ENCODE results near the gene SMR3B.

Gene SMR3B

DNA sequence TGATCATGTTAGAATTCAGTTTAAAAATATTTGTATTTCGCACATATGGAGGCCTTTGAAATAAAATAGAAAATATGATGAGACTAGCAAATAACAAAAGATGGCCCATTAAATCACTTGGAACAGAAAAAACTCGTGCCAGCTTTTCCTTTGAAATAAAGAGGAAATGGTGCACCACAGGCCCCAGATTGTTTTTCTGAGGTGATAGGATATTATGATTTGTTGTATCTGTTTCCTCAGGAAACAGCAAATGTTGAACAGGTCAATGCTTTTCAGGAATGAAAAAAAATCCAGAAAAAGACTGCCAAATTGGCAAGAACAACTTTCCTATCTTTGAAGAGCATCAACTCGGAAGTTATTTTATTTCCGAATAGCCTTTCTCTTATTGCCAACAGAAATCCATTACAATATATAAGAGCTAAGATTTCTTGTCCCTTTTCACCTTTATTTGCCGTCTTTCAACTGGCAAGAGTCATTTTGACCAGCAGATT is at the start of gene SMR3B:
SMR3B (plus strand) TSS at position 441 of the 491 bp plus-strand sequence. CDS start 1,380 bp downstream, outside the sequence.
- DNase-seq = no peak

DNA sequence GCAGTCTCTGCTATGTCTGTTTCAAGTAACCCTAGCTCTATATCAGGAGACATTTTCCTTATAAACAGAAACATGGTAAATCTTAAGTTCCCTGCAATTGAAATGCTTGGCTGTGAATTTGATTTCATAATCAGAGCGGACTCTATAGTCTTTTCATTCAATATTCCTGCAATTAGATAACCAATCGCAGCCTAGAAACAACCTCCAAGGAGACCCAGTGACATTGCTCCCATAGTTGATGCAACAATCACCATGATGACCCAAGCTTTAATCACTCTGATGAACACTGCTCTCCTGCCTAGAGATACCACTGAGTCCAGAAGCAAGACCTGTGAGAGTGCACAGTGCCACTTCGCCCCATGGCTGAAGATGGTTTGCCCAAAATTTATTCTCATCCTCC is 48.2 kb upstream of the SMR3B start, which contains the start of gene CABS1:
CABS1 (plus strand) TSS at position 301 of the 400 bp plus-strand sequence; CDS start at position 360, 59 bp downstream.
- DNase-seq = no peak

DNA sequence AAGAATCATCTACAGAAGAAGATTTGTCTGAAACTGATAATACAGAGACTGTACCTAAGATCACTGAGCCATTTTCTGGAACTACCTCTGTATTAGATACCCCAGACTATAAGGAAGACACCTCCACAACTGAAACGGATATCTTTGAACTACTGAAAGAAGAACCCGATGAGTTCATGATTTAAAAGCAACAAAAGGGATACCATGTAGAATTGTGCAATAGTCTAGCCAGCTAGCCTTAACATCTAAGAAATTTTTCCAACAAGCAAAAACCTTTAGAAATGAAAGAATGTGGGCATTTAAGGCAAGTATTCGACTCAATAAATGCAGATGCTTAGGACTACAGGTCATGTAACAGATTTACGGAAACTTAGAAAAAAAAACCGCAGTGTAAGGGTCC is 46.9 kb upstream of the SMR3B start:
- no peak for DNase-seq

DNA sequence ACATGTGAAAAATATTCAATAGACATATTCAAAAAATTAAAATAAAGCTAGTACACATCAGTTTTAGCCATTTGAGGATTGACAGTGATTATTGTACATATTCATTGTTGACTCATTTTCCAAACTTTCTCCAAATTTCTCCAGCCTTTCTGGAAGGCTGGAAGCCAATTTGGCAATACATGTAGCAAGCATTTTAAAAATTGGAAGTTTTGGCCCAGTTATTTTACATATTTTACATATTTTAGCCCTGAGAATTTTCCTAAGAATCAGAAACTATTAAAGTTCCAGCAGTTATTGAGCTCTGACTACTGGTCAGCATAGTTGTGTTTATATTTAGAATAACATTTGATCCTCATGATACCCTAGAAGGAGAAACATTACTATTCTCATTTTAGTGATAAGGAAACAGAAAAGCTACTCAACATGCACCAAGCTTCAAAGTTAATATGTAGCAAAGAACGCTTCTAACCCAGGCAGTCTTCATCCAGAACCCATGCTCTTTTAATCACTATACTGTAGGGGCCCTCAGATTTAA is 45.0 kb upstream of the SMR3B start:
- no peak for DNase-seq

DNA sequence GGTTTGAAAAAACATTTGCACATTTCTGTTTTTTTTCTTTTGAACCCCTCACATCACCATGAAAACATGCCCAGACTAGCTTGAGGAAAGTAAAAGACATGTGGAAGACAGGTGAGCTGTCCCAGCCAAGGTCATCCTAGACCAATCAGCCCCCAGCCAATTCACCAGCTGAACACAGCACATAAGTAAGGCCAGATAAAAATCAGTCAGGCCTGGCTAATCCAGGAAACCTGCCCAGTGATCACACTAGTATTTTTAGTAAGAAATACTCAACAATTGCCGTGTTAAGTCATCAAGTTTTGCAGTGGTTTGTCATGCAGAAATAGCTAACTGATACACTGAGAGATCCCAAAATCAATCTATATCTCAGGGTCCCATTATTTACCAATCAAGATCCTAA is 26.7 kb upstream of the SMR3B start:
- DNase-seq = no peak

DNA sequence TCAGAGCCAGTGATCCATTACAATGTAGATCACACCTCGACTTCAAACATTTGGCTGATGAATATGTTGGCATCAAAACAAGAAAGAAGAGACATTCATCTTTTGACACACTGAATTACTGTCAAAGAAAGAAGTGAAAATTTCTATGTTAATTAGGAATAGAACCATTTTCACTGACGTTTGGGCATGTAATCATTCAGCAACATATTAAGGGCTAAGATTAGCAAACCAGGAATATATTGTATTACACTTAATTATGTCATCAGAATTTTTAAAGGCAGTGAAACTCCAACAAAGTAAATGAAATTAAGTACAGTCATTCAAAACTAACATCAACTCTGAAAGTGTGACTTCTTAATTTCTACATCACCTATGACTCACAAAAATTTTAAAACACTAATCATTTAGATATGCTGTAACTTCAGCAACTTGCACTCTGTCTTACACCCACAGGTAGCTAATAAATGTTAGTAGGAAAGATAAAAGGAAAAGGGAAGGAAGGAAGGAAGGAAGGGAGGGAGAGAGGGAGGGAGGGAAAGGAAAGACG is 23.7 kb upstream of the SMR3B start:
- no peak for DNase-seq

DNA sequence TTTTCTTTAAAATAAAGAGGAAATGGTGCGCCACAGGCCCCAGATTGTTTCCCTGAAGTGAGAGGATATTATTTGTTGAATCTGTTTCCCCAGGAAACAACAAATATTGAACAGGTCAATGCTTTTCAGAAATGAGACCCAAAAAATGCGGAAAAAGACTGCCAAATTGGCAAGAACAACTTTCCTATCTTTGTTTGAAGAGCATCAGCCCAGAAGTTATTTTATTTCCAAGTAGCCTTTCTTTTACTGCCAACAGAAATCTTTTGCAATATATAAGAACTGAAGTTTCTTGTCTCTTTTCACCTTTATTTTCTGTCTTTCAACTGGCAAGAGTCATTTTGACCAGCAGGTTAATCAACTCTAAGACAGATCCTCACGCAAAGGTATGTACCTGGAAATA is 22.5 kb upstream of the SMR3B start, which contains the start of gene SMR3A:
SMR3A (plus strand) TSS at position 301 of the 400 bp plus-strand sequence. CDS start 1,356 bp downstream, outside the sequence.
- DNase-seq = no peak

DNA sequence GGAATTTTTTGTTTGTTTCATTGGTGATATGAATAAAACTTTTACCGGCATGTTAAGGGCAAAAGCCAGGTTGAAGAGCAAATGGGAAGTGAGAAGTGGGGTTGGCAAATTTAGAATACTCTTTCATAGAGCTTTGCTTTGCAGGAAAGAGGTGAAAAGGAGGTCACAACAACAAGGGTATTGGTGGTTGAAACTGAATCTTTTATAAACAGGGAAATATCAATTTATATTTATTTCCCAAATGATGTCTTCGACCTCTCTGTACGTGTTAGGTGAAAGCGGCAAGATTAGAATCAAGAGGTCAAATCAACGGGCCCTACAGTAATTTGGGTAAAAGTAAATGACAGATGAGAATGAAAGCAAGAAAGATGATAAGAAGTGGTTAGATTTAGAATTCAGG is 18.9 kb upstream of the SMR3B start:
- DNase-seq = no peak

DNA sequence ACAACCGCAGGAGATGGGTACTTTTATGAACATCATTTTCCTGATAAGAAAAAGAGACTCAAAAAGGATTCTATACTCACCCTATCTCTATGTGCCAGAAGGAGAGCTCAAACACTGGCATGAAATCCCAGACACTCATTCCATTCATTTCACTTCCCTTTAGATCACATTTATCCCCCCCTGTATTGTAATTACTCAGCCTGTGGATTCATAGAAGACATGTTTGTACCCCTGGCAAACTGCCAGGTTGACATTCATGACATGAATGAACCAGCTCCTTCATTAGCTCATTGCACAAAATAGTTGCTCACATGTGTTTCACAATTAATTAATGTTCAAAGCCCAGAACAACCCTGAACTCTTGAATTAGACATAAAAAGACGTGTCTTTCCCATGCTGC is 17.5 kb upstream of the SMR3B start:
- DNase-seq = no peak

DNA sequence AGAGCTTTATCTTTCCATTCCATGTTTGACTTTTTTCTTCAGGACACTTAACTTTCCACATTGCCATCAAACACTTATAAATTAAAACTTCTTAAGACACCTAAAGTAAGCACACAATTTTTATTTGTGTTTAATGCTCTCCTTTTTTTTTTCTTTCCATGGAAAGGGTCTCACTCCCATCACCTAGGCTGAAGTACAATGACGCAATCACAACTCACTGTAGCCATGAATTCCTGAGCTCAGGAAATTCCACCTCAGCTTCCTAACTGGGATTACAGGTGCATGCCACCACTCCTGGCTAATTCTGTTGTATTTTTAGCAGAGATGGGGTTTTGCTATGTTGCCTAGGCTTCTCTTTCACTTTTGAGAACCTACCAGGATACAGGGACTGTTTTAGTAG is 15.1 kb upstream of the SMR3B start:
- no peak for DNase-seq

DNA sequence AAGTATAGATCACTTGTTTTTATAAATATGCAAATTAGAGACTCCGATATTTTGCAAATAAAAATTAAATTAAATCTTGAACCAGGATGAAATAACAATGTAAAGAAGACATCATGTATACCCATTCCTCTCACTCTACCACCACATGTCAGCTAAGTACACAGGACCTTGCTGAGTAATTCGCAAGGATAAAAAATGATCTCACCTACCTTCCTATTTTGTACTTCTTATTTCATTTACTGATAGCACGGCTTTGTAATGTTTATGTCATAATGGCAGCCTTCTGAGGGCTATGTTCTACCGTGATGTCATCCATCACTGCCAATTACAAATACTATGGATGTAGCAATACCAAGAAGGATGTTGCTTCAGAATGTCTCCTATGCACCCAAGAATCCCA is 10.9 kb upstream of the SMR3B start:
- no peak for DNase-seq

DNA sequence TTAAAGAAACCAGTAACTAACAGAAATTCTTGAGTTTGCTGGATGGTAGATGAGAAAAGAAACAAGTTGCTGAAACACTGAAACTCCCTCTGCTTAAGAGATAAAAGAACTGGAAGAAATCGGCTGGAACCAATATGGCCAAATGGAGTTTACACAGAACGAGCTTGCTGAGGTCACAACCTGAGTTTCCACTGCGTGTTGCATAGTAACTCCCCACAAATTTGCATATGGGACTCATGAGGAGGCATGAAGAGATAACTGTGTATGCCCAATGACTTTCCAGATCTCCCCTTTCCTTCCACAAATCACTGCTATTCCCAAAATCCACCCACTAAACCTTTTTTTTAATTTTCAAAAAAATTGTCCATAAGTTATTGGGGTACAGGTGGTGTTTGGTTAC is 10.2 kb upstream of the SMR3B start:
- DNase-seq = no peak

DNA sequence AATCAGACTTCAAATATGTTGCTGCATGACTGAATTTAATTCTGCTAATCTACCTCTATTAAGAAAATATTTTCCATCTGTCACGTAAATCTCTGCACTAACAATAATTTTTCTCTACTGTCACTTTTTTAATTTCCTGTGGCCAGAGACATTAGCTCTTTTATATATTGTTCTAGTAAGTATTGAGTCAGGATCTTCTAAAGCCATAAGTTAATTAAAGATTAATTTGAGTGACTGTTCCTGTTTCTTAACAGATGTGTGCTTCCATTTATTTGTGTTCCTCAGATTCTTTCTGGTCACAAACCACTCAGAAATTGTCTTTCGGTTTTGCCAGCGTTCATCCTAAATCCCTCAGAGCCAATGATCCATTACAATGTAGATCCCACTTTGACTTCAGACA is 2.4 kb upstream of the SMR3B start:
- no peak for DNase-seq

DNA sequence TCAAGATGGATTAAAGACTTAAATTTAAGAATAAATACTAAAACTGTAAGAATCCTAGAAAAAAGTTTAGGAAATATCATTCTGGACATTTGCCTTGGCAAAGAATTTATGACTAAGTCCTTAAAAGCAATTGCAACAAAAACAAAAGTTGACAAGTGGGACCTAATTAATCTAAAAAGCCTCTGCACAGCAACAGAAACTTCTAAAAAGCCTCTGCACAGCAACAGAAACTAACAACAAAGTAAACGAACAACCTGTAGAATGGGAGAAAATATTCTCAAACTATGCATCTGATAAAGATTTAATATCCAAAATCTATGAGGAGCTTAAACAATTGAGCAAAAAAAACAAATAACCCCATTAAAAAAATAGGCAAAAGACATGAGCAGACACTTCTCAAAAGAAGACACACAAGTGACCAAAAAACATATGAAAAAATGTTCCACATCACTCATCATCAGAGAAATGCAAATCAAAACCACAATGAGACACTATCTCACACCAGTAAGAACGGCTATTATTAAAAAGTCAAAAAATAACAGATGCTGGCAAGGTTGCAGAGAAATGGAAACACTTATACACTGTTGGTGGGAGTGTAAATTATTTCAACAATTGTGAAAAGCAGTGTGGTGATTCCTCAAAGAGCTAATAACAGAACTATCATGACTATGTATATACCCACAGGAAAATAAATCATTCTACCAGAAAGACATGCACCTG is 9.3 kb downstream of the SMR3B start:
- DNase-seq = no peak

DNA sequence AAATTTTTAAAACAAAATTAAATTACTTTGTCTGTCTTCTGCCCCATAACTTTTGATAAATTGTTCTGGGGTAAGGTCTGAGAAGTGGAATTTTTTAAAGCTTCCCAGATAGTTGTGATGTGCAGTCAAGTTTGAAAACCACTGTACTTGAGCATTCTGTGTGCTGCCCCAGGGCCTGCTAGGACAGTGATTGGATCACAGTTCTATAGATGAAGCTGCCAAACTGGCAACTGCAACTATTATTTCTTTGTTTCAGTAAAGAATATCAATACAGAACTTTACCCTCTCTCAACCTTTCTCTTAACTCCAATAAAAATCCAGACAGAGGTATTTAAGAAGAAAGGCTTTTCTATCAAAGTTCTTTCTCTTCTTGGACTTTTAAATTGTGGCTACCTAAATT is 14.6 kb downstream of the SMR3B start, which contains the start of gene OPRPN:
OPRPN (plus strand) TSS at position 361 of the 400 bp plus-strand sequence. CDS start 1,346 bp downstream, outside the sequence.
- no peak for DNase-seq

DNA sequence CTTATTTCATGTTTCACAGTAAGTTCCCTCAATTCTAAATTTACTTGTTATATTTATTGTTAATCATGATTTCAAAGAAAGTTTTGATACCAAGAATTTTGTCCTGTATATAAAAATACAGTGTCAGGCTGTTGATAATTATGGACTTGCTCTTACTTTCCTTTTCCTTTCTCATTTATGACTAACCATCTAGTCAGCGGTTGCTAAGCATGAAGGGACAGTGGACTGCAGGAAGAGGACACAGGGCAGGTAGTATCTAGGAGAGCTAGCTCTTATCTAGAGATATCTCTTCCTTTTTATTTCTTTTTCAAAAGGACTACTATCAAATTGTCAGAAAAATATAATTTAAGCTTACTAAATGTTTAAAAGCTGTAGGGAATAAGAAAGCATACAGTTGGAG is 16.4 kb downstream of the SMR3B start:
- no peak for DNase-seq

DNA sequence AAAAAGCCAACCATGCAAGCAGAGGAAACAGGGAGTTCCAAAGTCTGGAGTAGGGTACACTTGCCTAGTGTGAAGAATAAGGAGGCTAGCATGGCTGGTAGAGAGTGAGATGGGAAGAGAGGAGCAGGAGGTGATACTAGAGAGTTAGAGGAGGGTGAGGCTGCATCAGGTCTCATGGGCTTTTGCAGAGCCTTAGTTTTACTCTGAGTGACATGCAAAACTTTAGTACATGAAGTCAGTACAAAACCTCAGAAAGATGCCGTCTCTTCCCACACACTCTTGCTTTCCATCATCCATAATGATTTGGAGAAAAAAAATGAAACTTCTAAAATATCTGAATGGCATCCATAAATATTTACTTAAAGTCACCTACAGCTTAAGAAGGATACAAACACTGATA is 19.8 kb downstream of the SMR3B start:
- DNase-seq = no peak

DNA sequence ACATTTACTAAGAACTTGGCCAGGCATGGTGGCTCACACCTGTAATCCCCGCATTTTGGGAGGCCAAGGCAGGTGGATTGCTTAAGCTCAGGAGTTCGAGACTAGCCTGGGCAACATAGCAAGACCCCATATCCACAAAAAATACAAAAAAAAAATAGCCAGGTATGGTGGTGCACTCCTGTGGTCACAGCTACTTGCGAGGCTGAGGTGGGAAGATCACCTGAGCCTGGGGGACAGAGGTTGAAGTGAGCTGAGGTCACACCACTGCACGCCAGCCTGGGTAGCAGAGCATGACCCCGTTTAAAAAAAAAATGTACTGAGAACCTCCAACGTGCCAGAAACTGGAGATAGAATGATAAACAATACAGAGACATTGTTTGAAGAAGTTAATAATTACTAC is 22.8 kb downstream of the SMR3B start:
- DNase-seq = no peak

DNA sequence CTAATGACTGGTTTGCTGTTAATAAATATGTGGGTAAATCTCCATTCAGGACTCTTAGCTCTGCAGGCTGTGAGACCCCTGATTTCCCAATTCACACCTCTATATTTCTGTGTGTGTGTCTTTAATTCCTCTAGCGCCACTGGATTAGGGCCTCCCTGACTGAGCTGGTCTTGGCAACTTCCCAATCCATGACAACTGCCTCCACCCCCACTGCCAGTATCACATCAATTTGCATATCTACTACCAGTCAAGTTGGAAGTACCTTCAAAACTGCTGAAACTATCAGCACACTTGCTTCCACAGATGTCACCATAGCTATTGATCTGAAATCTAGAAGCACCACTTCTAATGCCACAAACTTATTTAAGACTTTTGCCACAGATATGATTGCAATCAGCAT is 42.4 kb downstream of the SMR3B start:
- DNase-seq = no peak

DNA sequence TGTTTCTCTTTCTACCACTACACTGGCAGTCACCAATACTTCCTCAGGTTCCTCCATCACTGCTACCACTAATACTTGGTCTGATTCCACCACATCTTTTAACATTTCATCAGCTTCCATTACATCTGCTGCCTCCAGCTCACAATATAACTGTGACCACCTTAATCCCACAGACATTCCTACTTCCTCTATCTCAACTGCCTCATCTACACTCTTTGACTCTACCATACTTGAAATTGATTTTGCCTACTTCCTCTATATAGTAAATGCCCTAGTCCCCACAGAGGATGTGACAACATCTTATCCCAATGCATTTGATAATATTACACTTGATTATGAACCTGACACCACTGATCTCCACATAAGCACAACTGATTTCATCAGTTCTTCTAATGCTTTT is 43.9 kb downstream of the SMR3B start:
- no peak for DNase-seq

DNA sequence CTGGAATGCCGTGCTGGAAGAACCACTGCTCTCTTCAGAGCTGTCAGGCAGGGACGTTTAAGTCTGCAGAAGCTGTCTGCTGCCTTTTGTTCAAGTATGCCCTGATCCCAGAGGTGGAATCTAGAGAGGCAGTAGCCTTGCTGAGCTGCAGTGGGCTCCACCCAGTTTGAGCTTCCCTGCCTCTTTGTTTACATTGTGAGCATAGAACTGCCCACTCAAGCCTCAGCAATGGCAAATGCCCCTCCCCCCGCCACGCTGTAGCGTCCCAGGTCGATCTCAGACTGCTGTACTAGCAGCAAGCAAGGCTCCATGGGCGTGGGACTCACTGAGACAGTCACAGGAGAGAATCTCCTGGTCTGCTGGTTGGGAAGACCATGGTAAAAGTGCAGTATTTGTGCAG is 54.3 kb downstream of the SMR3B start:
- no peak for DNase-seq
